ENCODE results near the gene GPATCH2L.

DNA sequence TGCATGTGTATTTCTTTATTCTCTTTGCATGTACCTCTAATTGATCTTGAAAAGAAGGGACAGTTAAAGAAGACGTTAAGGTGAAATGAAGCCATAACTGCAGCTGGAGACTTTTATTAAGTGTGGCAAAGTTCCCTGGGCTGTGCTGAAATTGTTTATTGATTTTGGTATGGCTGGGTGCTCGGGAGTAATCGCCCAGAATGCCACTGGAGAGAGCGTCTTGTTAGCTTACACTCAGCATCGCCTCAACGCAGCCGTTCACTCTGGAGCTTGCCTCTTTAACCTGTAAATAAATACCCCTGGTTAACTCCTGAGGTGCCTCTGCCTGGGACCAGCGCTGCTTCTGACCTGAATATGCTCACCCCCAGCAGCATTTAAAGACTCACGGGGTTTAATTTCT is 98.6 kb downstream of the GPATCH2L start:
- TF ChIP-seq POLR2AphosphoS5 (IDR thresholded peaks at IDR 0.05) = no peak
- TF ChIP-seq, protein P1, sequence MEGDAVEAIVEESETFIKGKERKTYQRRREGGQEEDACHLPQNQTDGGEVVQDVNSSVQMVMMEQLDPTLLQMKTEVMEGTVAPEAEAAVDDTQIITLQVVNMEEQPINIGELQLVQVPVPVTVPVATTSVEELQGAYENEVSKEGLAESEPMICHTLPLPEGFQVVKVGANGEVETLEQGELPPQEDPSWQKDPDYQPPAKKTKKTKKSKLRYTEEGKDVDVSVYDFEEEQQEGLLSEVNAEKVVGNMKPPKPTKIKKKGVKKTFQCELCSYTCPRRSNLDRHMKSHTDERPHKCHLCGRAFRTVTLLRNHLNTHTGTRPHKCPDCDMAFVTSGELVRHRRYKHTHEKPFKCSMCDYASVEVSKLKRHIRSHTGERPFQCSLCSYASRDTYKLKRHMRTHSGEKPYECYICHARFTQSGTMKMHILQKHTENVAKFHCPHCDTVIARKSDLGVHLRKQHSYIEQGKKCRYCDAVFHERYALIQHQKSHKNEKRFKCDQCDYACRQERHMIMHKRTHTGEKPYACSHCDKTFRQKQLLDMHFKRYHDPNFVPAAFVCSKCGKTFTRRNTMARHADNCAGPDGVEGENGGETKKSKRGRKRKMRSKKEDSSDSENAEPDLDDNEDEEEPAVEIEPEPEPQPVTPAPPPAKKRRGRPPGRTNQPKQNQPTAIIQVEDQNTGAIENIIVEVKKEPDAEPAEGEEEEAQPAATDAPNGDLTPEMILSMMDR (IDR thresholded peaks at IDR 0.05) = no peak
